A673 (cell line): ENCODE results near the gene AQP3.

Source experiments
- EZH2 ChIP-seq: fragments of 200-600 bp; sonication (generic); IDR thresholded peaks from 2 replicates; pipeline ENCODE4 v1.6.1; 2017; ENCODE audit warnings: borderline replicate concordance, low read depth, mild to moderate bottlenecking, mixed read lengths, antibody characterized with exemption, low read length; ENCODE audit not compliant: poor library complexity, severe bottlenecking
- TF ChIP-seq, protein P1 (sequence below): fragments of 300-800, 200-600 bp; sonication (generic); conservative IDR thresholded peaks from 2 replicates; pipeline ENCODE4 v1.5.1; 2017; ENCODE audit warnings: low read depth, mild to moderate bottlenecking, antibody characterized with exemption, low read length, moderate library complexity, mixed read lengths

DNA sequence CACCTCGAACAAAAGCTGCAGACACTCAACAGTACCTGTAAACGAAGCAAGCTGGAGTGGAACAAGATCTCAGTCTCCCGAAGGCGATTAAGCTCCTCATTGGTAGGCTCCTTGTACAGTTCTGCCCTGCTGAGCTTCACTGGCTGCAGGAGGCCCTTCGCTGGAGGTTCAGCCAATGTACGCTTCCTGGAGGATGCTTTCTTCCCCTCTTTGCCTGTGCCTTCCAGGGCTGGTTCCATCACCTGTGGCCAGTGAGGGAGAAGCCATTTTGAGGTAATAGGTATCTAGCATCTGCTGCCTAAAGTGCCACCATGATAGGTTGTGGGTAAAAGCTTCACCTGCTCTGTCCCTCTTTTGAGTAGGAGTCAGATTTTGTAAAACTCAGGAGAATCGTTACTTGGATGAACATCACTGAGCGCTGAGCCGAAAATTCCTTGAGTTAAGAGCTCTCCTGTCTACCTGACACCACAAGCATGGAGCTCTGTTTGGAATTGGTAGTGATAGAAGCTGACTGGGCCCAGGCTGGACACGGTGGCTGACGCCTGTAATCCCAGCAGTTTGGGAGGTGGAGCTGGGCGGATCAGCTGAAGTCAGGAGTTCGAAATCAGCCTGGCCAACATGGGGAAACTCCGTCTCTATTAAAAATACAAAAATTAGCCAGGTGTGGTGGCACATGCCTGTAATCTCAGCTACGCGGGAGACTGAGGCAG lies 24.9 kb upstream of the AQP3 start:
- TF ChIP-seq, protein P1, sequence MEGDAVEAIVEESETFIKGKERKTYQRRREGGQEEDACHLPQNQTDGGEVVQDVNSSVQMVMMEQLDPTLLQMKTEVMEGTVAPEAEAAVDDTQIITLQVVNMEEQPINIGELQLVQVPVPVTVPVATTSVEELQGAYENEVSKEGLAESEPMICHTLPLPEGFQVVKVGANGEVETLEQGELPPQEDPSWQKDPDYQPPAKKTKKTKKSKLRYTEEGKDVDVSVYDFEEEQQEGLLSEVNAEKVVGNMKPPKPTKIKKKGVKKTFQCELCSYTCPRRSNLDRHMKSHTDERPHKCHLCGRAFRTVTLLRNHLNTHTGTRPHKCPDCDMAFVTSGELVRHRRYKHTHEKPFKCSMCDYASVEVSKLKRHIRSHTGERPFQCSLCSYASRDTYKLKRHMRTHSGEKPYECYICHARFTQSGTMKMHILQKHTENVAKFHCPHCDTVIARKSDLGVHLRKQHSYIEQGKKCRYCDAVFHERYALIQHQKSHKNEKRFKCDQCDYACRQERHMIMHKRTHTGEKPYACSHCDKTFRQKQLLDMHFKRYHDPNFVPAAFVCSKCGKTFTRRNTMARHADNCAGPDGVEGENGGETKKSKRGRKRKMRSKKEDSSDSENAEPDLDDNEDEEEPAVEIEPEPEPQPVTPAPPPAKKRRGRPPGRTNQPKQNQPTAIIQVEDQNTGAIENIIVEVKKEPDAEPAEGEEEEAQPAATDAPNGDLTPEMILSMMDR = no peak
- TF ChIP-seq EZH2 = no peak
